HTR-8/SVneo (cell line): ENCODE measurements around the gene TREX2.
A peak's percentile ranks its signal among the peaks of the same experiment; 100 is the strongest.

Experiments
- DNase-seq: peaks from one replicate; pipeline ENCODE4 v3.0.0; 2011; ENCODE audit warnings: low spot score, mixed read lengths; ENCODE audit not compliant: insufficient read length
- FAIRE-seq: peaks from 2 replicates; lab custom pipeline; 2011; peaks lifted over from hg19 to GRCh38; lab: Jason Lieb, UNC

TREX2 gene

GRCh38 chrX:153476666-153477363, 31.0 kb upstream of the TREX2 start:
- no peak for DNase-seq
- FAIRE-seq = no peak

GRCh38 chrX:153475751-153476281, 30.0 kb upstream of the TREX2 start:
- DNase-seq = no peak
- FAIRE-seq = no peak

GRCh38 chrX:153475271-153475670, 29.4 kb upstream of the TREX2 start:
- no peak for DNase-seq
- no peak for FAIRE-seq

- FAIRE-seq = no peak
- no peak for DNase-seq
Observed at GRCh38 chrX:153474718-153475117, 28.9 kb upstream of the TREX2 start.

- DNase-seq (no peak), FAIRE-seq (no peak)
Observed at GRCh38 chrX:153474266-153474665, 28.4 kb upstream of the TREX2 start.

- no peak for FAIRE-seq
Observed at GRCh38 chrX:153473126-153473525, 27.3 kb upstream of the TREX2 start.

GRCh38 chrX:153471663-153472280, 25.9 kb upstream of the TREX2 start:
- DNase-seq (no peak), FAIRE-seq (no peak)

More at GRCh38 chrX:153473126-153473525, 27.3 kb upstream of the TREX2 start:
- no peak for DNase-seq

GRCh38 chrX:153470411-153471363, 24.8 kb upstream of the TREX2 start, which contains the start of gene HAUS7:
HAUS7 (minus strand) TSS chrX:153470576; CDS start chrX:153470557, 19 bp downstream.
- peak; percentile 66 for FAIRE-seq
- DNase-seq = peak; percentile 75

GRCh38 chrX:153469811-153470410, 24.1 kb upstream of the TREX2 start:
- no peak for DNase-seq

GRCh38 chrX:153468008-153468580, 22.2 kb upstream of the TREX2 start:
- DNase-seq = no peak
- no peak for FAIRE-seq

More at GRCh38 chrX:153469811-153470410, 24.1 kb upstream of the TREX2 start:
- FAIRE-seq = no peak

- no peak for DNase-seq
- FAIRE-seq = no peak
Observed at GRCh38 chrX:153465691-153466380, 20.0 kb upstream of the TREX2 start.

GRCh38 chrX:153464116-153464515, 18.3 kb upstream of the TREX2 start:
- FAIRE-seq (no peak), DNase-seq (no peak)

GRCh38 chrX:153463556-153463955, 17.7 kb upstream of the TREX2 start:
- FAIRE-seq (no peak), DNase-seq (no peak)

- FAIRE-seq (no peak), DNase-seq (no peak)
Observed at GRCh38 chrX:153463031-153463430, 17.2 kb upstream of the TREX2 start.

- DNase-seq = no peak
- FAIRE-seq = no peak
Observed at GRCh38 chrX:153462291-153462690, 16.4 kb upstream of the TREX2 start.

- DNase-seq = no peak
- FAIRE-seq = no peak
Observed at GRCh38 chrX:153460826-153461225, 15.0 kb upstream of the TREX2 start.

- DNase-seq (peak; percentile 42), FAIRE-seq (no peak)
Observed at GRCh38 chrX:153459986-153460385, 14.1 kb upstream of the TREX2 start.

GRCh38 chrX:153458476-153458875, 12.6 kb upstream of the TREX2 start:
- DNase-seq (no peak), FAIRE-seq (no peak)

- FAIRE-seq = no peak
- no peak for DNase-seq
Observed at GRCh38 chrX:153457827-153458466, 12.1 kb upstream of the TREX2 start.
